ENCODE data around the gene PTGER1.
A peak's percentile ranks its signal among the peaks of the same experiment; 100 is the strongest.

PTGER1 gene

DNA sequence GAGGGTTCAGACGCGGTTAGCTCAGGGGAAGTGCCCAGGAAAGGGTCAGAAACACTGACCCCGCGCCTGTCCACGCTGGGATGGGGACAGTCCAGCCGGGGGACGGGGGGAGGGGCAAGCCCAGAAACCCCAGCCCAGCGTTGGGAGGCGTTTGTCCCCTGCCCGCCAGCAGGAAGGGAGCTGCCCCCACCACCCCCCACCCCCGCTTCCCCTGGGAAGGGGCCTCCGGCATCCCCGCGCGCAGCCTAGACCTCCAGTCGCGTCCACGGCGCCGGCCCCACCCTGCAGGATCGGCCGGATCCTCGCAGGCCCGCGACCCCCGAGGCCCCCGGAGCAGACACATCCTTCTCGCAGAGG lies 20.5 kb upstream of the PTGER1 start:
- TF ChIP-seq, protein P1, sequence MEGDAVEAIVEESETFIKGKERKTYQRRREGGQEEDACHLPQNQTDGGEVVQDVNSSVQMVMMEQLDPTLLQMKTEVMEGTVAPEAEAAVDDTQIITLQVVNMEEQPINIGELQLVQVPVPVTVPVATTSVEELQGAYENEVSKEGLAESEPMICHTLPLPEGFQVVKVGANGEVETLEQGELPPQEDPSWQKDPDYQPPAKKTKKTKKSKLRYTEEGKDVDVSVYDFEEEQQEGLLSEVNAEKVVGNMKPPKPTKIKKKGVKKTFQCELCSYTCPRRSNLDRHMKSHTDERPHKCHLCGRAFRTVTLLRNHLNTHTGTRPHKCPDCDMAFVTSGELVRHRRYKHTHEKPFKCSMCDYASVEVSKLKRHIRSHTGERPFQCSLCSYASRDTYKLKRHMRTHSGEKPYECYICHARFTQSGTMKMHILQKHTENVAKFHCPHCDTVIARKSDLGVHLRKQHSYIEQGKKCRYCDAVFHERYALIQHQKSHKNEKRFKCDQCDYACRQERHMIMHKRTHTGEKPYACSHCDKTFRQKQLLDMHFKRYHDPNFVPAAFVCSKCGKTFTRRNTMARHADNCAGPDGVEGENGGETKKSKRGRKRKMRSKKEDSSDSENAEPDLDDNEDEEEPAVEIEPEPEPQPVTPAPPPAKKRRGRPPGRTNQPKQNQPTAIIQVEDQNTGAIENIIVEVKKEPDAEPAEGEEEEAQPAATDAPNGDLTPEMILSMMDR (IDR thresholded peaks at IDR 0.05; ENCODE audit: insufficient read depth, low read length, missing control alignments): no peak
- ChIA-PET POLR2A (interaction anchor here (1.0 kb wide), 1 partner anchor 23 kb away, joined by 3 read pairs; the partner anchor contains the start of gene DNAJB1), CTCF (interaction anchor here (1.3 to 4.5 kb wide), 7 partner anchors 8 to 61 kb away, joined by 3 to 32 read pairs (median 7); partner anchors contain the start of gene PTGER1)
- peak overlapping the region; percentile 85 for H3K4me3 ChIP-seq (ENCODE audit: low read depth, low read length)
- DNase-seq (ENCODE audit: low read depth, low spot score): no peak

- TF ChIP-seq, protein P1 (IDR thresholded peaks at IDR 0.05; ENCODE audit: insufficient read depth, low read length, missing control alignments): no peak
- ChIA-PET POLR2A (interaction anchor here (1.0 kb wide), 1 partner anchor 23 kb away, joined by 3 read pairs; the partner anchor contains the start of gene DNAJB1), CTCF (interaction anchor here (1.3 to 4.5 kb wide), 7 partner anchors 9 to 62 kb away, joined by 3 to 32 read pairs (median 7); partner anchors contain the start of gene PTGER1)
- peak overlapping the region; percentile 85 for H3K4me3 ChIP-seq (ENCODE audit: low read depth, low read length)
- no peak for DNase-seq (ENCODE audit: low read depth, low spot score)
These were observed 19.9 kb upstream of the PTGER1 start for GRCh38 chr19:14494910-14495671.

DNA sequence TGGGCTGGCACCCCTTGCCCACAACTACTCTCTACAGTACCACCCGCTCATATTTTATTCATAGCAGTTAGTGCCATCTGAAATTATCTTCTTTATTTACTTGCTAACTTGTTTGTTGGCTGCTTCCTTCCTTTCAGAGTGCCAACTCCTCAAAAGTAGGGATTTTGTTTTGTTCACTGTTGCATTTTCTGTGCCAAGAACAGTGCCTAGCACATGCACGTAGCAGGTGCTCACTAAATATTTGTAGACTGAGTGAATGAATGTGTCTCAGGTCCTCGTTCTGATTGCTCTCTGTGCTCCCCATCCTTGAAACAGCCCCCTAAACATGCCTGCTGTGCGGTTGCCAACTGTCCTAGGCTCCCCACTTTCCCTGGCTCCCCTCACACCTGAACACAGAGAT lies 19.3 kb upstream of the PTGER1 start:
- DNase-seq (ENCODE audit: low read depth, low spot score): no peak
- ChIA-PET POLR2A (interaction anchor here (1.0 kb wide), 1 partner anchor 24 kb away, joined by 3 read pairs; the partner anchor contains the start of gene DNAJB1), CTCF (interaction anchor here (3.5 kb wide), 1 partner anchor 11 kb away, joined by 23 read pairs; no protein-coding TSS in a partner anchor)
- TF ChIP-seq, protein P1 (IDR thresholded peaks at IDR 0.05; ENCODE audit: insufficient read depth, low read length, missing control alignments): no peak
- H3K4me3 ChIP-seq (ENCODE audit: low read depth, low read length): peak overlapping the region; percentile 85

GRCh38 chr19:14492756-14493337 lies 17.7 kb upstream of the PTGER1 start:
- DNase-seq (ENCODE audit: low read depth, low spot score): no peak
- TF ChIP-seq, protein P1 (IDR thresholded peaks at IDR 0.05; ENCODE audit: insufficient read depth, low read length, missing control alignments): no peak
- CTCF ChIA-PET: interaction anchor here (1.0 to 7.5 kb wide), 5 partner anchors 13 to 86 kb away, joined by 3 to 78 read pairs (median 5); partner anchors contain the start of gene PTGER1
- POLR2A ChIA-PET: interaction anchor here (1.1 to 1.3 kb wide), 2 partner anchors 13 to 14 kb away, joined by 4 to 5 read pairs; no protein-coding TSS in a partner anchor
- H3K4me3 ChIP-seq (ENCODE audit: low read depth, low read length): no peak overlapping the region

- no peak overlapping the region for H3K4me3 ChIP-seq (ENCODE audit: low read depth, low read length)
- TF ChIP-seq, protein P1 (IDR thresholded peaks at IDR 0.05; ENCODE audit: insufficient read depth, low read length, missing control alignments): no peak
- no peak for DNase-seq (ENCODE audit: low read depth, low spot score)
- POLR2A ChIA-PET: interaction anchor here (1.6 kb wide), 1 partner anchor 30 kb away, joined by 7 read pairs; the partner anchor contains the start of gene DNAJB1
- CTCF ChIA-PET: interaction anchor here (1.0 to 7.5 kb wide), 5 partner anchors 8 to 350 kb away, joined by 3 to 78 read pairs (median 3); partner anchors contain the start of gene GIPC1
These were observed 12.4 kb upstream of the PTGER1 start for GRCh38 chr19:14487370-14488125.
